Astrocyte of the spinal cord (primary cell): Measurements from ENCODE around the gene CDK8.

ENCODE experiments used
- DNase-seq: peaks from one replicate; pipeline ENCODE4 v3.0.0; 2011; ENCODE audit warnings: low read depth, low spot score
- H3K4me3 ChIP-seq: 2 replicates; pipeline ENCODE4 v1.5.1; 2011; ENCODE audit warnings: low read depth, mild to moderate bottlenecking, low read length, moderate library complexity
- in situ Hi-C: cut with HindIII; loops from 2 replicates; pipeline ENCODE4 v1.10.0; 2017; ENCODE audit warnings: low sequenced_read_pairs
- TF ChIP-seq, protein P1 (sequence below): IDR thresholded peaks from 2 replicates; pipeline ENCODE4 v1.5.1; 2012; ENCODE audit warnings: low read depth, mild to moderate bottlenecking, low read length, inconsistent platforms

Gene CDK8

DNA sequence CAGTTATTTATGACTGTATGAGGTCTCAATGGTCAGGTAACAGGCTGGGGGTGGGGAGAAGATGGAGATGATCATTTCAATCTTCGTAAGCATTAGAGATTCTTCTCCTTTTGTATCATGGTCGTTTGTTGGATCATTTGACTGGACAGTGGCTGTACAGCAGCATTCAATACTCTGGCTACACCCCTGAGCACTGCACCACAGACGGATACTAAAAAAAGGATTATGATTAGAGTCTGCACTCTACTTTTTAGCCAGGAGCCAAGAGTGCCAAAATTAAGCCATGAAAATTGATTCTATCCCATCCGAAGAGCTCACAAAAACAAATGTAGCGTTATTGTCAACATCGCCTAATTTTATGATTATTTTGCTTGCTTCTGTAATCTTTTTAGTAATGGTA is 41.9 kb downstream of the CDK8 start:
- no peak overlapping the region for H3K4me3 ChIP-seq
- in situ Hi-C loops = no loop called here
- DNase-seq = no peak
- TF ChIP-seq, protein P1, sequence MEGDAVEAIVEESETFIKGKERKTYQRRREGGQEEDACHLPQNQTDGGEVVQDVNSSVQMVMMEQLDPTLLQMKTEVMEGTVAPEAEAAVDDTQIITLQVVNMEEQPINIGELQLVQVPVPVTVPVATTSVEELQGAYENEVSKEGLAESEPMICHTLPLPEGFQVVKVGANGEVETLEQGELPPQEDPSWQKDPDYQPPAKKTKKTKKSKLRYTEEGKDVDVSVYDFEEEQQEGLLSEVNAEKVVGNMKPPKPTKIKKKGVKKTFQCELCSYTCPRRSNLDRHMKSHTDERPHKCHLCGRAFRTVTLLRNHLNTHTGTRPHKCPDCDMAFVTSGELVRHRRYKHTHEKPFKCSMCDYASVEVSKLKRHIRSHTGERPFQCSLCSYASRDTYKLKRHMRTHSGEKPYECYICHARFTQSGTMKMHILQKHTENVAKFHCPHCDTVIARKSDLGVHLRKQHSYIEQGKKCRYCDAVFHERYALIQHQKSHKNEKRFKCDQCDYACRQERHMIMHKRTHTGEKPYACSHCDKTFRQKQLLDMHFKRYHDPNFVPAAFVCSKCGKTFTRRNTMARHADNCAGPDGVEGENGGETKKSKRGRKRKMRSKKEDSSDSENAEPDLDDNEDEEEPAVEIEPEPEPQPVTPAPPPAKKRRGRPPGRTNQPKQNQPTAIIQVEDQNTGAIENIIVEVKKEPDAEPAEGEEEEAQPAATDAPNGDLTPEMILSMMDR = no peak

- H3K4me3 ChIP-seq = no peak overlapping the region
- peak; percentile 7 for DNase-seq
- TF ChIP-seq, protein P1 = no peak
- in situ Hi-C loops = no loop called here
Observed at GRCh38 chr13:26299168-26299750, 45.3 kb downstream of the CDK8 start.

DNA sequence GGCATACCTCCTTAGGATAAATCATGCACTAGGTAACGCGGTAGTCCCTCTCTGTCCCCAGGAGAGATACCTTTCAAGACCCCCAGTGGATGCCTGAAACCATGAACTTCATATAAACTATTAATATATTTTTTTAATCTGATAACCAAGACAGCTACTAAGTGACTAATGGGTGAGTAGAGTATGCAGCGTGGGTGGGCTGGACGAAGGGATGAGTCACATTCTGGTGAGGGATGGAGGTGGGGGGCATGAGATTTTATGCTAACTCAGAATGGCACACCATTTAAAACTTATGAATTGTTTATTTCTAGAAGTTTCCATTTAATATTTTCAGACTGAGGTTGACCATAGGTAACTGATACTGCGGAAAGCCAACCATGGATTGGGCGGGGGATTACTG is 46.2 kb downstream of the CDK8 start:
- TF ChIP-seq, protein P1 = no peak
- DNase-seq = peak; percentile 62
- no peak overlapping the region for H3K4me3 ChIP-seq
- in situ Hi-C loops = no loop called here

GRCh38 chr13:26305676-26306075 is 51.7 kb downstream of the CDK8 start:
- TF ChIP-seq, protein P1 = no peak
- DNase-seq = no peak
- in situ Hi-C loops = no loop called here
- no peak overlapping the region for H3K4me3 ChIP-seq

DNA sequence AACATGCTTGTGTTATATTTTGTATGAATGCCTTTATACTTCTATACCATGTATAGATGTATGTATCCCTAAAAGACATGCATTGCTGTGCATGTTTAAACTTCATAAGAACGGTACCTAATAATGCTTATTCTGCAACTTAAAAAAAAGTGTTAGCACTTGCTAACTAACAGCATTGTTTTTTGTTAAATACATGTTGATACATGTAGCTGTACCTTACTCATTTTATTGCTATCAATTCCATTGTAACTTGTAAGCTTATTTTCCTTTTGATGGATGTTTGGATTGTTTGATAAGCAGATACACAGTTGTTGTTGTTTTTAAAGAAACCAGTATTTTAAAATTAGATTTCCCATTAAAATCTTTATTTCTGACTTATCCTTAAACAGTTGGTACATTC is 53.8 kb downstream of the CDK8 start:
- H3K4me3 ChIP-seq = no peak overlapping the region
- DNase-seq = no peak
- TF ChIP-seq, protein P1 = no peak
- in situ Hi-C loops = no loop called here

DNA sequence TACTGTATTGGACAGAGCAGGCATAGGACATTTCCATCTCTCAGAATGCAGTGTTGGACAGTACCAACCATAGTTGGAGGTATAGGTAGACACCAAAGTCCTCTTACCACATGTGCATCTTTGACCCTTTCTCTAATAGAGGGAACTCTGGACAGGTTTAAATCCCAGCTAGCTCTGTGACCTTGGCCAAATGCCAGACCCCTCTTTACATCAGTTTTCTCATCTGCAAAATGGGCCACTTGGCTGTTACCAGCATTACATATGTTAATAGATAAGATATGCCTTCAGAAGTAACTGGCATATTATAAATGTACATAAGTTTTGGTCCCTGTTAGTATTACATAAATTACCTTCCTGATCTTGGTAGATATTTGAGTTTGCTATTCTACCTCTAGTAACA is 54.3 kb downstream of the CDK8 start:
- no peak for DNase-seq
- in situ Hi-C loops = no loop called here
- TF ChIP-seq, protein P1 = no peak

GRCh38 chr13:26308836-26309235 is 54.9 kb downstream of the CDK8 start:
- H3K4me3 ChIP-seq = no peak overlapping the region
- in situ Hi-C loops = no loop called here
- TF ChIP-seq, protein P1 = no peak
- DNase-seq = no peak

More for the DNA sequence above, 54.3 kb downstream of the CDK8 start:
- H3K4me3 ChIP-seq = no peak overlapping the region
